ENCODE measurements around the gene TUFM.
A peak's percentile ranks its signal among the peaks of the same experiment; 100 is the strongest.
"Not testable (repeated sequence)": the region's sequence is repeated elsewhere in the genome, so short reads cannot be mapped to it uniquely, and the experiment has no call there.

The TUFM gene

GRCh38 chr16:28834873-28835863, 11.0 kb downstream of the TUFM start:
- Mint-ChIP-seq H3K4me3 (no peak overlapping the region), H3K36me3 (peaks cover 19% of the 10 kb centered on the region), H3K4me1 (peaks cover 16% of the 10 kb centered on the region), H3K27me3 (no peaks in the 10 kb centered on the region), H3K27ac (peak overlapping the region; percentile 2), H3K9me3 (no peaks in the 10 kb centered on the region)

GRCh38 chr16:28834349-28834748, 11.8 kb downstream of the TUFM start:
- no peak overlapping the region for H3K27ac Mint-ChIP-seq
- H3K9me3 Mint-ChIP-seq = no peaks in the 10 kb centered on the region
- H3K36me3 Mint-ChIP-seq = peaks cover 21% of the 10 kb centered on the region
- peaks cover 17% of the 10 kb centered on the region for H3K4me1 Mint-ChIP-seq
- H3K4me3 Mint-ChIP-seq = no peak overlapping the region
- no peaks in the 10 kb centered on the region for H3K27me3 Mint-ChIP-seq

- H3K4me1 Mint-ChIP-seq = peaks cover 33% of the 10 kb centered on the region
- H3K9me3 Mint-ChIP-seq = no peaks in the 10 kb centered on the region
- peaks cover 28% of the 10 kb centered on the region for H3K36me3 Mint-ChIP-seq
- H3K27ac Mint-ChIP-seq = no peak overlapping the region
- H3K4me3 Mint-ChIP-seq = no peak overlapping the region
- no peaks in the 10 kb centered on the region for H3K27me3 Mint-ChIP-seq
These were observed 15.6 kb downstream of the TUFM start for GRCh38 chr16:28830531-28830930.

- Mint-ChIP-seq H3K36me3 (peaks cover 31% of the 10 kb centered on the region), H3K27me3 (no peaks in the 10 kb centered on the region), H3K9me3 (no peaks in the 10 kb centered on the region), H3K4me3 (no peak overlapping the region), H3K4me1 (peaks cover 39% of the 10 kb centered on the region), H3K27ac (no peak overlapping the region)
These were observed 16.4 kb downstream of the TUFM start for GRCh38 chr16:28829747-28830146.

GRCh38 chr16:28826141-28826540, 20.0 kb downstream of the TUFM start:
- peak overlapping the region; percentile 79 for H3K27ac Mint-ChIP-seq
- peaks cover 22% of the 10 kb centered on the region for H3K36me3 Mint-ChIP-seq
- H3K9me3 Mint-ChIP-seq = no peaks in the 10 kb centered on the region
- peak overlapping the region; percentile 95 for H3K4me3 Mint-ChIP-seq
- H3K4me1 Mint-ChIP-seq = peaks cover 36% of the 10 kb centered on the region
- no peaks in the 10 kb centered on the region for H3K27me3 Mint-ChIP-seq

GRCh38 chr16:28824717-28824973, 21.5 kb downstream of the TUFM start:
- Mint-ChIP-seq H3K4me1 (peaks cover 40% of the 10 kb centered on the region), H3K27me3 (no peaks in the 10 kb centered on the region), H3K36me3 (peaks cover 20% of the 10 kb centered on the region), H3K27ac (peak overlapping the region; percentile 100), H3K9me3 (no peaks in the 10 kb centered on the region), H3K4me3 (peak overlapping the region; percentile 95)

GRCh38 chr16:28823873-28824716, 22.1 kb downstream of the TUFM start:
- peak overlapping the region; percentile 95 for H3K4me3 Mint-ChIP-seq
- no peaks in the 10 kb centered on the region for H3K9me3 Mint-ChIP-seq
- peaks cover 20% of the 10 kb centered on the region for H3K36me3 Mint-ChIP-seq
- H3K4me1 Mint-ChIP-seq = peaks cover 40% of the 10 kb centered on the region
- no peaks in the 10 kb centered on the region for H3K27me3 Mint-ChIP-seq
- H3K27ac Mint-ChIP-seq = peak overlapping the region; percentile 100

GRCh38 chr16:28823291-28823872, 22.8 kb downstream of the TUFM start:
- Mint-ChIP-seq H3K36me3 (peaks cover 18% of the 10 kb centered on the region), H3K4me1 (peaks cover 40% of the 10 kb centered on the region), H3K4me3 (peak overlapping the region; percentile 95), H3K27me3 (no peaks in the 10 kb centered on the region), H3K27ac (peak overlapping the region; percentile 100), H3K9me3 (no peaks in the 10 kb centered on the region)

GRCh38 chr16:28822520-28823290, 23.4 kb downstream of the TUFM start, which contains the start of gene ATXN2L:
TSS of gene ATXN2L (plus strand) at chr16:28822999. CDS start at chr16:28823260, 261 bp downstream.
- H3K4me1 Mint-ChIP-seq = peaks cover 37% of the 10 kb centered on the region
- H3K27me3 Mint-ChIP-seq = no peaks in the 10 kb centered on the region
- peaks cover 18% of the 10 kb centered on the region for H3K36me3 Mint-ChIP-seq
- H3K4me3 Mint-ChIP-seq = peak within 1 kb of the TSS; percentile 95
- H3K9me3 Mint-ChIP-seq = no peaks in the 10 kb centered on the region
- peak within 1 kb of the TSS; percentile 100 for H3K27ac Mint-ChIP-seq

- H3K36me3 Mint-ChIP-seq = peaks cover 18% of the 10 kb centered on the region
- peak overlapping the region; percentile 77 for H3K27ac Mint-ChIP-seq
- no peaks in the 10 kb centered on the region for H3K27me3 Mint-ChIP-seq
- peaks cover 34% of the 10 kb centered on the region for H3K4me1 Mint-ChIP-seq
- peak overlapping the region; percentile 91 for H3K4me3 Mint-ChIP-seq
- H3K9me3 Mint-ChIP-seq = no peaks in the 10 kb centered on the region
These were observed 24.2 kb downstream of the TUFM start for GRCh38 chr16:28821874-28822519.

GRCh38 chr16:28820546-28820945, 25.6 kb downstream of the TUFM start:
- H3K36me3 Mint-ChIP-seq = peaks cover 10% of the 10 kb centered on the region
- peaks cover 20% of the 10 kb centered on the region for H3K4me1 Mint-ChIP-seq
- peak overlapping the region; percentile 82 for H3K27ac Mint-ChIP-seq
- H3K4me3 Mint-ChIP-seq = peak overlapping the region; percentile 61
- H3K9me3 Mint-ChIP-seq, H3K27me3 Mint-ChIP-seq: not testable (repeated sequence)

GRCh38 chr16:28820016-28820415, 26.1 kb downstream of the TUFM start:
- Mint-ChIP-seq H3K4me3 (no peak overlapping the region), H3K27ac (no peak overlapping the region), H3K27me3 (no peaks in the 10 kb centered on the region), H3K4me1 (peaks cover 14% of the 10 kb centered on the region), H3K9me3 (no peaks in the 10 kb centered on the region), H3K36me3 (peaks cover 7% of the 10 kb centered on the region)

- H3K9me3 Mint-ChIP-seq = not testable (repeated sequence)
These were observed 38.6 kb downstream of the TUFM start for GRCh38 chr16:28807445-28808120.

More at GRCh38 chr16:28807445-28808120, 38.6 kb downstream of the TUFM start:
- H3K27me3 Mint-ChIP-seq, H3K36me3 Mint-ChIP-seq, H3K4me3 Mint-ChIP-seq, H3K27ac Mint-ChIP-seq, H3K4me1 Mint-ChIP-seq: not testable (repeated sequence)
